ENCODE measurements around the gene SMYD3. TPM values are rescaled to one million over a fixed set of nuclear protein-coding genes. Genes with fewer than 3 reads are reported as not detected.

Gene SMYD3
- total and polyA plus RNA-seq, 9 of the 15 experiments (the other 6 are each of a cell fraction or from before 2014, with no cell fraction given): 128 to 440 (median 197) TPM

- TF ChIP-seq CREB3L1 (IDR thresholded peaks at IDR 0.05; ENCODE audit: borderline replicate concordance, low read depth) (no peak), ATF6 (CRISPR knock-in tag; IDR thresholded peaks at IDR 0.05) (no peak)
Measured at GRCh38 chr1:245837718-245838117, 669.4 kb downstream of the SMYD3 start (continued).

GRCh38 chr1:245835386-245835785 lies 671.7 kb downstream of the SMYD3 start:
- POLR2A ChIA-PET: interaction anchor here (1.5 kb wide), 1 partner anchor 21 kb away, joined by 3 read pairs; no protein-coding TSS in a partner anchor
- Histone ChIP-seq H3K9me3 (replicated peaks; ENCODE audit: control insufficient read depth, insufficient read depth, low read depth, low read length) (no peaks in the 10 kb centered on the region), H3K79me2 (ENCODE audit: control insufficient read depth, insufficient read depth, low read length) (no peaks in the 10 kb centered on the region), H3K9me1 (ENCODE audit: control insufficient read depth, insufficient read depth, low read length) (no peaks in the 10 kb centered on the region), H3K36me3 (ENCODE audit: control insufficient read depth, insufficient read depth, low read length) (peaks cover 79% of the 10 kb centered on the region), H3K27me3 (ENCODE audit: control insufficient read depth in 2 of 2, insufficient read depth in 2 of 2, low read length in 2 of 2) (no peaks in the 10 kb centered on the region), H3K4me2 (ENCODE audit: insufficient read depth, low read length) (no peak overlapping the region), H3K4me1 (replicated peaks in 1 of 2; ENCODE audit: control insufficient read depth in 2 of 2, insufficient read depth in 2 of 2, low read length in 2 of 2) (no peaks in the 10 kb centered on the region), H2AFZ (ENCODE audit: low read depth, low read length) (no peak overlapping the region), H3K4me3 (no peak overlapping the region), H4K20me1 (replicated peaks; ENCODE audit: control insufficient read depth, insufficient read depth, low read length) (no peaks in the 10 kb centered on the region; the same call in 1 of the 2 replicates), H3K9ac (ENCODE audit: insufficient read depth in 1 of 2, low read depth in 2 of 2, low read length in 2 of 2) (no peak overlapping the region), H3K27ac (ENCODE audit: extremely low read depth, low read depth, low read length) (no peak overlapping the region)
- no peak for FAIRE-seq
- BruUV-seq (replicated peaks): no TSS peak
- ATAC-seq: no peak
- no peak for DNase-seq (ENCODE audit: extremely low read depth in 1 of 4, low spot score in 3 of 4)
- intact Hi-C loops (cut with micrococcal nuclease) (no loop called here), in situ Hi-C loops (cut with MboI) (no loop called here)
- CTCF ChIA-PET (ENCODE audit: low intra/inter-chr PET ratio): no interaction called here
- 95% methylated on average over 6 of the region's 6 CpGs for WGBS (ENCODE audit: insufficient coverage, low coverage, missing lambda C conversion rate)
- TF ChIP-seq SETDB1 (IDR thresholded peaks at IDR 0.05; ENCODE audit: low read length) (no peak), ZNF24 (IDR thresholded peaks at IDR 0.05) (no peak), MYC (IDR thresholded peaks at IDR 0.05; ENCODE audit: low read depth, low read length) (no peak), MYC (CRISPR knock-in tag; IDR thresholded peaks at IDR 0.05; ENCODE audit: borderline replicate concordance, low read depth) (no peak), KLF16 (IDR thresholded peaks at IDR 0.05) (no peak), PTRF (tag; IDR thresholded peaks at IDR 0.05) (no peak), ZBTB49 (CRISPR knock-in tag; IDR thresholded peaks at IDR 0.05; ENCODE audit: borderline replicate concordance) (no peak), THAP7 (CRISPR knock-in tag; IDR thresholded peaks at IDR 0.05) (no peak), ZKSCAN8 (CRISPR knock-in tag; IDR thresholded peaks at IDR 0.05) (no peak), PCBP2 (IDR thresholded peaks at IDR 0.05; ENCODE audit: low read depth, low read length, poor library complexity, severe bottlenecking) (no peak), CEBPG (CRISPR knock-in tag; IDR thresholded peaks at IDR 0.05) (no peak), CEBPG (tag; conservative IDR thresholded peaks at IDR 0.05 in 1 of 2, IDR thresholded peaks at IDR 0.05 in 1 of 2) (no peak), PML (IDR thresholded peaks at IDR 0.05; ENCODE audit: low read length) (no peak), MAZ (CRISPR knock-in tag; conservative IDR thresholded peaks at IDR 0.05 in 1 of 2, IDR thresholded peaks at IDR 0.05 in 1 of 2) (no peak)

Measured in K562 (cell line).